Fibroblast of skin of right biceps (primary cell): ENCODE results near the gene ADRA2C.

ENCODE experiments used
- DNase-seq: peaks from one replicate; pipeline ENCODE4 v3.0.0-alpha.2; 2013

The ADRA2C gene

DNA sequence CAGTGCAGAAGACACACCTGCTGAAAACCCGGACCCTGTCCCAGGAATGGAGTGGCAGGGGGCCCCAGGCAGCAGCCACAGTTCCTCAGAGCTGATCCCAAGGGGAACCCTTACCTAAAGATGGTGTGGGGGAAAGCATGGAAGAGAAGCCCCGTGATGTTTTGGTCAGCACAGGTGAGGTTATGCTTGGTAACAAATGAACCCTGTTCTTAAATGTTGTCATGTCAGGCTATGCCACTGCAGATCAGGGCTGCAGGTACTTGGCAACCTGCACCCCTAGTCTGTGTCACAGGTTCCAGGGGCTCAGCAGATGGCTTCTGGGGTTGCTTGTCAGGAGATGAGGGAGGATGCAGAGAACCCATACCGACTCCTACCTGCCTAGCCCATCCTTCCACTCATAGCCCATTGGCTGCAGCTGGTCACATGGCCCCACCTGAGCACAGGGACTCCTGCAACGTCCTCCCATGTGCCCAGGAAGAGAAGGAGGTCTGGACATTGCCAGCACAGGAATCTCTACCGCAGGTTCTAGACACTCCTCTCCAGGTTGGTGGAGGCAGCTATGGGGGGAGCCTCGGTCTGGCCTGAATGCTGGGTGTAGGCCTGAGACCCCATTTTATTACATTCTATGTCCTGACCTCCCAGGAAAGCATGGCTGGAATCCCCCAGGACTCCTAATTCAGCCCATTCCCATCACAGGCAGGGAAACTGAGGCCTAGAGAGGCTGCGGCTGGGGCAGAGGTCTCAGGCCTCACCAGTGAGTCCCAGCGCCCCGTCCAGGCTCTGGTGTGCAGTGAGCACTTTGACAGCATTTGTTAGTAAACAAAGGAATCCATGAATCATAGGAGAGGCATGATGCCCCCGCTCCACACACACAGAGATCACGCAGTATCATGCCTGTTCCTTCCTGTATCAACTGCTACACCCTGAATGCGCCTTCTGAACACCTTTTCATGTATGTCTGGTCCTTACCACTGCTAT, 51.1 kb downstream of the ADRA2C start:
- no peak for DNase-seq
